Measurements from ENCODE around the gene TBXA2R. TPM values are rescaled to one million over a fixed set of nuclear protein-coding genes. Genes with fewer than 3 reads are reported as not detected.
A peak's percentile ranks its signal among the peaks of the same experiment; 100 is the strongest.

TBXA2R gene
- total and polyA plus RNA-seq, 2 of the 8 experiments (the other 6 are each of a cell fraction or from before 2014, with no cell fraction given), result 0.39 to 0.50 TPM

DNA sequence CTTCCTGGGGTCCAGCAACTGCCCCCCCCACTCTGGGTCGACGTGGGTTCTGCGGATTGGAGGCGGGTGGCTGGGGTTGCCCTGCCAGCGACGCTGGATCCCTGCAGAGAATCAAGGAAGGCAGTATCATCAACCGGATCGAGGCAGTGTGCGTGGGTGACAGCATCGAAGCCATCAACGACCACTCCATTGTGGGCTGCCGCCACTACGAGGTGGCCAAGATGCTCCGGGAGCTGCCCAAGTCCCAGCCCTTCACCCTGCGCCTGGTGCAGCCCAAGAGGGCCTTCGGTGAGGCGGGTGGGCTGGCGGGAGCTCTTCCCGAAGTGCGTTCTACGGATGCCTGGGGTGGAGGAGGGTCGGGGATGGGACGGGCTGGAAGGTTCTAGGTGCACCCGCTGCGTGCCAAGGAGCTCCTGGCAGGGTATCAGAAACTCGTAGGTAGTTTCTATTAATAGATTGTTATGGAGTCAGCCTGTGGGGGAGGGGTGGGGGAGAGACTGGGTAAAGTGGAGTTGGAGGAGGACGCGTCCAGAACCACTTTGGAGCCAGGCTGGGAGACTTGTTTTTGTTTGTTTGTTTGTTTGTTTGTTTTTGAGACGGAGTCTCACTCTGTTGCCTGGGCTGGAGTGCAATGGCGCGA lies 19.8 kb downstream of the TBXA2R start:
- H3K36me3 ChIP-seq (ENCODE audit: control insufficient read depth in 2 of 4, insufficient read depth in 4 of 4, low read length in 3 of 4), result no peaks in the 10 kb centered on the region
- H4K20me1 ChIP-seq (replicated peaks in 1 of 2; ENCODE audit: control insufficient read depth in 1 of 2, insufficient read depth in 2 of 2, low read length in 2 of 2), result peaks cover 0 to 2% of the 10 kb centered on the region in 2 experiments
- no peak overlapping the region for H3K14ac ChIP-seq (ENCODE audit: insufficient read length)
- DNase-seq (ENCODE audit: low read depth in 1 of 2, low spot score in 2 of 2) (no peak), FAIRE-seq (no peak)
- H3K27me3 ChIP-seq (replicated peaks in 1 of 4; ENCODE audit: control insufficient read depth in 3 of 4, extremely low read depth in 1 of 4, insufficient read depth in 3 of 4, low read length in 3 of 4), result peaks cover 11 to 21% (median 14%) of the 10 kb centered on the region in 4 experiments; a peak in 6 of 7 replicates
- no peak for TF ChIP-seq KDM4A (IDR thresholded peaks at IDR 0.05; ENCODE audit: low read depth, low read length, severe bottlenecking)
- TF ChIP-seq SAP30 (IDR thresholded peaks at IDR 0.05; ENCODE audit: insufficient read depth, insufficient replicate concordance, low read length), result no peak
- TF ChIP-seq BACH1 (IDR thresholded peaks at IDR 0.05; ENCODE audit: low read length), result no peak
- TF ChIP-seq RBBP5 (IDR thresholded peaks at IDR 0.05; ENCODE audit: borderline replicate concordance, low read depth, low read length), result no peak
- no peak for TF ChIP-seq EZH2 (IDR thresholded peaks at IDR 0.05; ENCODE audit: low read depth, low read length, severe bottlenecking)
- H3K9me3 ChIP-seq (ENCODE audit: insufficient read depth in 2 of 2, low read depth in 1 of 2, low read length in 1 of 2), result peaks cover 4 to 6% of the 10 kb centered on the region in 2 experiments; a peak in 3 of 4 replicates
- WGBS, 2 experiments (ENCODE audit: extremely low coverage in 1 of 2, insufficient coverage in 1 of 2, insufficient read length in 1 of 2, insufficient replicate concordance in 2 of 2, low coverage in 1 of 2, low lambda C conversion rate in 2 of 2, missing lambda C conversion rate in 1 of 2), result 83% methylated on average over 28 of the region's 31 CpGs; no CpG with 5 or more reads in 1 of the 2 experiments
- H3K79me2 ChIP-seq (ENCODE audit: control insufficient read depth in 1 of 2, insufficient read depth in 2 of 2, low read length in 2 of 2), result no peaks in the 10 kb centered on the region
- peak overlapping the region; percentile 75 for H4K8ac ChIP-seq (ENCODE audit: extremely low read depth, insufficient read depth, low read length)
- H3K9ac ChIP-seq (replicated peaks in 1 of 4; ENCODE audit: extremely low read depth in 1 of 4, low read depth in 3 of 4, low read length in 3 of 4), result no peak overlapping the region
- no peak overlapping the region for H4K91ac ChIP-seq (replicated peaks; ENCODE audit: insufficient read length, low read length)
- no peak overlapping the region for H2BK15ac ChIP-seq (ENCODE audit: low read length)
- no peak overlapping the region for H4K5ac ChIP-seq (ENCODE audit: insufficient read length, low read depth, low read length)
- peaks cover 0 to 4% (median 0%) of the 10 kb centered on the region in 4 experiments; a peak in 3 of 7 replicates for H3K4me1 ChIP-seq (replicated peaks in 1 of 4; ENCODE audit: control insufficient read depth in 3 of 4, insufficient read depth in 4 of 4, low read length in 3 of 4)
- H2AK5ac ChIP-seq (ENCODE audit: low read depth, low read length), result no peak overlapping the region
- H3K56ac ChIP-seq (replicated peaks; ENCODE audit: insufficient read length, low read depth, low read length), result no peak overlapping the region
- H2BK120ac ChIP-seq (replicated peaks; ENCODE audit: low read depth, low read length), result no peak overlapping the region
- POLR2A ChIA-PET (ENCODE audit: partially characterized antibody), result interaction anchor here (1.4 to 1.8 kb wide), 3 partner anchors 8 to 11 kb away, joined by 3 to 7 read pairs (median 7); no protein-coding TSS in a partner anchor
- H3K4ac ChIP-seq (replicated peaks; ENCODE audit: insufficient read length, low read depth, low read length), result no peak overlapping the region
- no peak overlapping the region for H2AFZ ChIP-seq (ENCODE audit: low read length)
- no peak overlapping the region for H2BK20ac ChIP-seq (ENCODE audit: low read length)
- no peaks in the 10 kb centered on the region for H3K79me1 ChIP-seq (ENCODE audit: low read depth, low read length)
- no peak overlapping the region for H2BK12ac ChIP-seq (ENCODE audit: low read depth, low read length)
- H3K4me2 ChIP-seq (ENCODE audit: insufficient read depth in 1 of 2, low read depth in 2 of 2, low read length in 2 of 2), result no peak overlapping the region
- H3K18ac ChIP-seq (ENCODE audit: extremely low read depth, low read length), result no peak overlapping the region
- no peak overlapping the region for H3K27ac ChIP-seq (ENCODE audit: low read depth, low read length)
- H2BK5ac ChIP-seq (ENCODE audit: low read depth, low read length), result no peak overlapping the region
- CTCF ChIA-PET (ENCODE audit: partially characterized antibody), result interaction anchor here (0.7 to 4.7 kb wide), 15 partner anchors 9 to 122 kb away, joined by 3 to 38 read pairs (median 5); partner anchors contain the start of genes TEKTIP1 and TJP3
- H3K4me3 ChIP-seq (ENCODE audit: extremely low read depth in 1 of 4, insufficient read depth in 2 of 4, low read depth in 3 of 4, low read length in 4 of 4), result no peak overlapping the region
- H3K23me2 ChIP-seq (ENCODE audit: low read depth, low read length), result peaks cover 5% of the 10 kb centered on the region; the same call in 1 of the 2 replicates
- H3K23ac ChIP-seq (ENCODE audit: insufficient read length), result no peak overlapping the region
